HepG2 (cell line): Measurements from ENCODE around the gene NAALAD2. TPM values are rescaled to one million over a fixed set of nuclear protein-coding genes. Genes with fewer than 3 reads are reported as not detected.
A peak's percentile ranks its signal among the peaks of the same experiment; 100 is the strongest.

Experiments
- ATAC-seq: fragments of 200-7000 bp; cut with Tn5 transposase; 3 replicates; pipeline ENCODE4 v1.9.1; 2020; ENCODE audit warnings: mild to moderate bottlenecking, moderate library complexity
- BruUV-seq: library from RNA; stranded (reverse); fragments of 400-500 nt; replicated peaks from 2 replicates; lab custom pipeline; 2021; lab: Mats Ljungman, UMichigan
- CTCF ChIA-PET: fragments of 300-600 bp; formaldehyde crosslinking; extraction: SDS; loops from one replicate; lab custom pipeline; 2021; ENCODE audit warnings: low total read pairs, inconsistent platforms, low intra/inter-chr PET ratio; lab: Yijun Ruan, JAX
- POLR2A ChIA-PET: fragments of 350-600 bp; sonication (Branson Sonifier 250); formaldehyde crosslinking; loops from one replicate; lab custom pipeline; 2020; ENCODE audit warnings: antibody characterized with exemption, inconsistent platforms; lab: Yijun Ruan, JAX
- DNase-seq: peaks from one replicate; pipeline ENCODE4 v3.0.0-alpha.2; 2015; ENCODE audit warnings: low spot score
- FAIRE-seq: peaks from 3 replicates; lab custom pipeline; 2011; peaks lifted over from hg19 to GRCh38; lab: Jason Lieb, UNC
- H2AFZ ChIP-seq: one replicate; pipeline ENCODE4 v1.6.1; 2011; ENCODE audit warnings: low read length, inconsistent platforms
- H3K27ac ChIP-seq: fragments of 300-600 bp; 3 replicates; pipeline ENCODE4 v1.8.0; 2011; ENCODE audit warnings: mixed run types, mild to moderate bottlenecking, mixed read lengths, low read length, inconsistent platforms; ENCODE audit not compliant: insufficient read depth; ENCODE audit errors: extremely low read length
- H3K27me3 ChIP-seq, 2 experiments: fragments of 200-600 bp in 1 of 2; 2 replicates in 1 of 2; 3 replicates in 1 of 2; pipeline versions ENCODE4 v1.6.0 to v1.8.0; 2011; ENCODE audit warnings: low read length in 2 of 2, mild to moderate bottlenecking in 2 of 2, moderate library complexity in 2 of 2, inconsistent platforms in 1 of 2; ENCODE audit not compliant: insufficient read depth in 2 of 2, control insufficient read depth in 1 of 2
- H3K36me3 ChIP-seq, 2 experiments: fragments of 200-600 bp in 1 of 2; replicated peaks in 1 of 2; 2 replicates in 1 of 2; 3 replicates in 1 of 2; pipeline versions ENCODE4 v1.5.1 to v1.8.0; 2011; ENCODE audit warnings: low read length in 2 of 2, inconsistent platforms in 1 of 2; ENCODE audit not compliant: insufficient read depth in 2 of 2, control insufficient read depth in 1 of 2
- H3K4me1 ChIP-seq: 2 replicates; pipeline ENCODE4 v1.5.1; 2012; ENCODE audit warnings: low read length, inconsistent platforms; ENCODE audit not compliant: insufficient read depth
- H3K4me2 ChIP-seq: 2 replicates; pipeline ENCODE4 v1.6.0; 2011; ENCODE audit warnings: low read depth, low read length, inconsistent platforms
- H3K4me3 ChIP-seq, 3 experiments: fragments of 200-600 bp in 1 of 3; sonication (generic), shearing (Covaris generic) in 1 of 3; replicated peaks in 1 of 3; 2 replicates each; pipeline ENCODE4 v1.5.1; 2011 to 2016; ENCODE audit warnings: low read length in 3 of 3, inconsistent platforms in 2 of 3, low read depth in 2 of 3, mild to moderate bottlenecking in 2 of 3, control low read depth in 1 of 3, mixed read lengths in 1 of 3; ENCODE audit not compliant: insufficient read depth in 1 of 3
- H3K79me2 ChIP-seq: one replicate; pipeline ENCODE4 v1.6.1; 2011; ENCODE audit warnings: low read length, inconsistent platforms; ENCODE audit not compliant: insufficient read depth
- H3K9ac ChIP-seq: 2 replicates; pipeline ENCODE4 v1.6.0; 2011; ENCODE audit warnings: mild to moderate bottlenecking, low read depth, low read length, inconsistent platforms; ENCODE audit not compliant: insufficient read depth
- H3K9me3 ChIP-seq: 2 replicates; pipeline ENCODE4 v1.5.1; 2012; ENCODE audit warnings: mild to moderate bottlenecking, low read length
- H4K20me1 ChIP-seq: 2 replicates; pipeline ENCODE4 v1.6.0; 2011; ENCODE audit warnings: inconsistent platforms, mild to moderate bottlenecking, low read length, moderate library complexity; ENCODE audit not compliant: insufficient read depth
- AGO1 ChIP-seq: fragments of 200-400 bp; formaldehyde crosslinking; IDR thresholded peaks from 2 replicates; pipeline ENCODE4 v1.6.1; 2017; ENCODE audit warnings: mild to moderate bottlenecking, low read depth, low read length, moderate library complexity; ENCODE audit not compliant: poor library complexity, severe bottlenecking
- JARID2 ChIP-seq: sonication (generic); formaldehyde crosslinking; IDR thresholded peaks from 2 replicates; pipeline ENCODE4 v1.8.1; 2023; ENCODE audit warnings: missing genetic modification reagents, inconsistent platforms; ENCODE audit not compliant: insufficient replicate concordance
- SAP130 ChIP-seq: IDR thresholded peaks from 2 replicates; pipeline ENCODE4 v1.6.1; 2016; ENCODE audit warnings: low read depth
- ZNF121 ChIP-seq: sonication (generic); formaldehyde crosslinking; IDR thresholded peaks from 2 replicates; pipeline ENCODE4 v1.5.0; 2020; ENCODE audit warnings: mild to moderate bottlenecking, missing genetic modification reagents
- ZNF761 ChIP-seq: sonication (generic); formaldehyde crosslinking; conservative IDR thresholded peaks from 2 replicates; pipeline ENCODE4 v1.4.0; 2020; ENCODE audit warnings: mild to moderate bottlenecking, missing genetic modification reagents
- WGBS: methylation state at CpG from one replicate; pipeline ENCODE4 v1.1.6; 2017; ENCODE audit warnings: low lambda C conversion rate; 5-methylcytosine and 5-hydroxymethylcytosine counted together
- in situ Hi-C: cut with HindIII; loops from 2 replicates; pipeline ENCODE4 v1.10.0; 2017; ENCODE audit warnings: low pct_unique_long_range_greater_than_20kb; ENCODE audit not compliant: extremely low pct_ligation_motif_present
- intact Hi-C: fragments of 100-400 bp; cut with micrococcal nuclease; formaldehyde crosslinking; loops from one replicate; pipeline ENCODE4 v1.10.0; 2022; ENCODE audit not compliant: unreplicated experiment
- polyA plus RNA-seq, 8 experiments: library from polyadenylated mRNA; depleted of rRNA in 3 of 8; stranded (reverse) in 7 of 8; unstranded in 1 of 8; fragments of >200 nt; fragmentation: Illumina TruSeq in 4 of 8; extraction: Trizol in 4 of 8; gene quantifications; 2 replicates each; pipeline versions ENCODE4 v1.2.1 to v1.2.3, GENCODE V29; 2011 to 2016; ENCODE audit warnings: low read depth in 4 of 8, missing spikeins in 1 of 8, mixed read lengths in 1 of 8; ENCODE audit not compliant: insufficient read depth in 1 of 8
- total RNA-seq, 5 experiments: library from RNA; depleted of rRNA; stranded (reverse); fragments of >200 nt; fragmentation: Illumina TruSeq; extraction: Trizol; gene quantifications; 2 replicates each; pipeline ENCODE4 v1.2.3, GENCODE V29; 2016; ENCODE audit warnings: low read depth in 1 of 5
- TF ChIP-seq, protein P1 (sequence below): sonication (generic); formaldehyde crosslinking; IDR thresholded peaks from 2 replicates; pipeline ENCODE4 v1.8.0; 2022; ENCODE audit warnings: missing genetic modification reagents, mild to moderate bottlenecking, borderline replicate concordance

The NAALAD2 gene
- total and polyA plus RNA-seq, 2 of the 13 experiments (the other 11 are each of a cell fraction or from before 2014, with no cell fraction given), result 8.0 to 8.9 TPM

DNA sequence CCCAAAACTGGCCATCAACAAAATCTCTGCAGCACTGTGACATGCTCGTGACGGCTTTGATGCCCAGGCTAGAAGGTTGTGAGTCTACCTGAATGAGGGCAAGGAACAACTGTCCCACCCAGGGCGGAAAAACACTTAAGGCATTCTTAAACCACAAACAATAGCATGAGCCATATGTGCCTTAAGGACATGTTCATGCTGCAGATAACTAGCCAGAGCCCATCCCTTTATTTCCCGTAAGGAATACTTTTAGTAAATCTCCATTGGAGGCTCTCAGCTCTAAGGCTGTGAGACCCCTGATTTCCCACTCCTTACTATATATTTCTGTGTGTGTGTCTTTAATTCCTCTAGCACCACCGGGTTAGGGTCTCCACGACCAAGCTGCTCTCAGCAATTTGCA lies 85.0 kb downstream of the NAALAD2 start:
- ATAC-seq, result no peak
- no peak for FAIRE-seq
- no peaks in the 10 kb centered on the region; a peak in 1 of 5 replicates for H3K27me3 ChIP-seq
- 95% methylated on average over 6 of the region's 6 CpGs for WGBS
- H3K9me3 ChIP-seq, result no peaks in the 10 kb centered on the region
- DNase-seq, result no peak
- H3K36me3 ChIP-seq, result peaks cover 1 to 19% of the 10 kb centered on the region in 2 experiments; a peak in 4 of 5 replicates
- CTCF ChIA-PET, result no interaction called here
- H4K20me1 ChIP-seq, result peaks cover 25% of the 10 kb centered on the region
- in situ Hi-C loops (no loop called here), intact Hi-C loops (no loop called here)
- BruUV-seq, result no TSS peak
- H3K4me3 ChIP-seq, result no peak overlapping the region
- H3K4me1 ChIP-seq, result peaks cover 32% of the 10 kb centered on the region
- no peak overlapping the region for H3K9ac ChIP-seq
- TF ChIP-seq AGO1 (peak; percentile 18), ZNF761 (peak; percentile 99), ZNF121 (CRISPR knock-in tag) (no peak)
- TF ChIP-seq, all 625 proteins: peak for 2
- Histone ChIP-seq H3K79me2 (peaks cover 77% of the 10 kb centered on the region), H2AFZ (no peak overlapping the region), H3K27ac (no peak overlapping the region), H3K4me2 (peak overlapping the region; percentile 6; the same call in 1 of the 2 replicates)
- POLR2A ChIA-PET, result no interaction called here

GRCh38 chr11:90220391-90220790 lies 85.9 kb downstream of the NAALAD2 start:
- WGBS, result 83% methylated on average over 1 of the region's 1 CpG
- Histone ChIP-seq H3K4me1 (peaks cover 32% of the 10 kb centered on the region), H3K4me3 (peak overlapping the region; percentile 14 to 83 (median 82); a peak in 4 of 6 replicates), H3K36me3 (peaks cover 1 to 16% of the 10 kb centered on the region in 2 experiments; a peak in 4 of 5 replicates), H4K20me1 (peaks cover 25% of the 10 kb centered on the region), H3K4me2 (peak overlapping the region; percentile 90), H3K9ac (peak overlapping the region; percentile 85; the same call in 1 of the 2 replicates), H3K27me3 (no peaks in the 10 kb centered on the region; a peak in 1 of 5 replicates), H3K79me2 (peaks cover 74% of the 10 kb centered on the region), H3K9me3 (no peaks in the 10 kb centered on the region), H2AFZ (no peak overlapping the region), H3K27ac (no peak overlapping the region)
- no peak for DNase-seq
- in situ Hi-C loops, result no loop called here
- TF ChIP-seq SAP130 (CRISPR knock-in tag) (0 out of 2 replicates have a peak, but pooled peaks have one; percentile 4), JARID2 (CRISPR knock-in tag) (no peak)
- TF ChIP-seq, protein P1, sequence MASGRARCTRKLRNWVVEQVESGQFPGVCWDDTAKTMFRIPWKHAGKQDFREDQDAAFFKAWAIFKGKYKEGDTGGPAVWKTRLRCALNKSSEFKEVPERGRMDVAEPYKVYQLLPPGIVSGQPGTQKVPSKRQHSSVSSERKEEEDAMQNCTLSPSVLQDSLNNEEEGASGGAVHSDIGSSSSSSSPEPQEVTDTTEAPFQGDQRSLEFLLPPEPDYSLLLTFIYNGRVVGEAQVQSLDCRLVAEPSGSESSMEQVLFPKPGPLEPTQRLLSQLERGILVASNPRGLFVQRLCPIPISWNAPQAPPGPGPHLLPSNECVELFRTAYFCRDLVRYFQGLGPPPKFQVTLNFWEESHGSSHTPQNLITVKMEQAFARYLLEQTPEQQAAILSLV (CRISPR knock-in tag), result no peak
- intact Hi-C loops, result no loop called here
- ChIA-PET POLR2A (no interaction called here), CTCF (no interaction called here)
- no peak for FAIRE-seq
- no peak for ATAC-seq
- no TSS peak for BruUV-seq
